Karpas-422 (cell line): Measurements from ENCODE around the gene RBM47. TPM values are rescaled to one million over a fixed set of nuclear protein-coding genes. Genes with fewer than 3 reads are reported as not detected.
"Not testable (repeated sequence)": the region's sequence is repeated elsewhere in the genome, so short reads cannot be mapped to it uniquely, and the experiment has no call there.

Experiments used
- DNase-seq: peaks from one replicate; pipeline ENCODE4 v3.0.0-alpha.2; 2015
- H2AFZ ChIP-seq: fragments of 200-600 bp; sonication (generic); 2 replicates; pipeline ENCODE4 v1.6.1; 2014; ENCODE audit warnings: antibody characterized with exemption, low read length, mixed read lengths
- H3K27ac ChIP-seq: fragments of 200-600 bp; sonication (generic); 2 replicates; pipeline ENCODE4 v1.5.1; 2014; ENCODE audit warnings: mild to moderate bottlenecking, low read length, moderate library complexity
- H3K27me3 ChIP-seq: fragments of 200-600 bp; sonication (generic); 2 replicates; pipeline ENCODE4 v1.6.1; 2014; ENCODE audit warnings: low read length, mixed read lengths
- H3K36me3 ChIP-seq: fragments of 200-600 bp; sonication (generic); 2 replicates; pipeline ENCODE4 v1.6.1; 2014; ENCODE audit warnings: low read length, mixed read lengths; ENCODE audit not compliant: insufficient read depth
- H3K4me1 ChIP-seq: fragments of 200-600 bp; sonication (generic); 2 replicates; pipeline ENCODE4 v1.6.1; 2014; ENCODE audit warnings: mild to moderate bottlenecking, low read length, mixed read lengths
- H3K4me2 ChIP-seq: fragments of 200-600 bp; sonication (generic); 2 replicates; pipeline ENCODE4 v1.6.1; 2014; ENCODE audit warnings: low read length, low read depth, mild to moderate bottlenecking; ENCODE audit not compliant: poor library complexity, severe bottlenecking
- H3K4me3 ChIP-seq: fragments of 200-600 bp; sonication (generic); 2 replicates; pipeline ENCODE4 v1.5.1; 2014; ENCODE audit warnings: mild to moderate bottlenecking, antibody characterized with exemption, low read length, mixed read lengths
- H3K79me2 ChIP-seq: fragments of 200-600 bp; sonication (generic); 2 replicates; pipeline ENCODE4 v1.6.1; 2014; ENCODE audit warnings: mild to moderate bottlenecking, low read length, mixed read lengths
- H3K9ac ChIP-seq: fragments of 200-600 bp; sonication (generic); 2 replicates; pipeline ENCODE4 v1.6.0; 2014; ENCODE audit warnings: low read length
- H3K9me2 ChIP-seq: fragments of 200-600 bp; sonication (generic), shearing (Covaris generic); replicated peaks from 2 replicates; pipeline ENCODE4 v1.6.0; 2014; ENCODE audit warnings: mild to moderate bottlenecking, low read length, moderate library complexity; ENCODE audit not compliant: insufficient read depth
- H3K9me3 ChIP-seq: fragments of 300-700, 200-600 bp; sonication (generic); 2 replicates; pipeline ENCODE4 v1.6.1; 2014; ENCODE audit warnings: low read length, mixed read lengths
- H4K20me1 ChIP-seq: fragments of 200-600 bp; sonication (generic); 2 replicates; pipeline ENCODE4 v1.6.1; 2014; ENCODE audit warnings: mild to moderate bottlenecking, antibody characterized with exemption, low read length, low read depth; ENCODE audit not compliant: insufficient read depth
- total RNA-seq: library from RNA; depleted of rRNA; stranded (reverse); fragments of >200 nt; shearing (Covaris generic); gene quantifications from 2 replicates; pipeline ENCODE4 v1.2.3, GENCODE V29; 2014; ENCODE audit warnings: low replicate concordance

Gene RBM47
- total RNA-seq, 1 experiment from 2014 or later, result not detected

- H3K79me2 ChIP-seq, result no peaks in the 10 kb centered on the region
- H3K4me3 ChIP-seq, result no peak overlapping the region
- H3K27me3 ChIP-seq, result no peaks in the 10 kb centered on the region
These were observed 174.2 kb downstream of the RBM47 start for GRCh38 chr4:40455340-40455902.

DNA sequence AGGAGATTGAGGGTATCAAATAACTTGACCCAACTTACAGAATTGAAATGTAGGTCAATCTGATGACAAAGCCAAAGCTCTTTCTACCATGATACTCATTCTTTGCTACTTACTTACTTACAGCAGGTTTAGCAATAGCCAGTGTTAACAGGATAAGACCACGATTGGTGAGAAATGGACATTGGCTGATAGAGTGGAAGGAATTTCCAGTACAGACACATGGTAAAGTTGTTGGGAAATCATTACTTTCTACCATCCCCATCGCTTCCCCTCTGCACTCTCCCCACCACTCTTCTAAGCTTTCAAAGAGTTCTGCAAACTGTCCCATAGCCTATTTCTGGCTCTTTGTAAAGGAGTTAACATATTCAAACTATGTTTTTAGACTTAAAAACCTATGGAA, 174.8 kb downstream of the RBM47 start:
- no peak for DNase-seq
- H3K27ac ChIP-seq, result no peak overlapping the region
- no peaks in the 10 kb centered on the region for H3K79me2 ChIP-seq
- H3K9me2 ChIP-seq, result no peaks in the 10 kb centered on the region
- no peaks in the 10 kb centered on the region for H4K20me1 ChIP-seq
- H3K4me1 ChIP-seq, result no peaks in the 10 kb centered on the region
- no peak overlapping the region for H3K4me3 ChIP-seq
- H3K9ac ChIP-seq, result no peak overlapping the region
- no peaks in the 10 kb centered on the region for H3K36me3 ChIP-seq
- H3K27me3 ChIP-seq, result no peaks in the 10 kb centered on the region
- no peak overlapping the region for H3K4me2 ChIP-seq
- no peaks in the 10 kb centered on the region for H3K9me3 ChIP-seq
- H2AFZ ChIP-seq, result no peak overlapping the region

More at GRCh38 chr4:40455340-40455902, 174.2 kb downstream of the RBM47 start:
- no peak overlapping the region for H3K4me2 ChIP-seq
- no peaks in the 10 kb centered on the region for H3K4me1 ChIP-seq
- no peak for DNase-seq
- no peak overlapping the region for H3K27ac ChIP-seq
- no peaks in the 10 kb centered on the region for H3K9me2 ChIP-seq
- no peak overlapping the region for H3K9ac ChIP-seq
- H3K36me3 ChIP-seq, result no peaks in the 10 kb centered on the region
- no peaks in the 10 kb centered on the region for H4K20me1 ChIP-seq
- no peak overlapping the region for H2AFZ ChIP-seq
- H3K9me3 ChIP-seq, result no peaks in the 10 kb centered on the region

GRCh38 chr4:40453912-40454311, 175.8 kb downstream of the RBM47 start:
- H3K27ac ChIP-seq, result no peak overlapping the region
- no peak overlapping the region for H3K4me3 ChIP-seq

DNA sequence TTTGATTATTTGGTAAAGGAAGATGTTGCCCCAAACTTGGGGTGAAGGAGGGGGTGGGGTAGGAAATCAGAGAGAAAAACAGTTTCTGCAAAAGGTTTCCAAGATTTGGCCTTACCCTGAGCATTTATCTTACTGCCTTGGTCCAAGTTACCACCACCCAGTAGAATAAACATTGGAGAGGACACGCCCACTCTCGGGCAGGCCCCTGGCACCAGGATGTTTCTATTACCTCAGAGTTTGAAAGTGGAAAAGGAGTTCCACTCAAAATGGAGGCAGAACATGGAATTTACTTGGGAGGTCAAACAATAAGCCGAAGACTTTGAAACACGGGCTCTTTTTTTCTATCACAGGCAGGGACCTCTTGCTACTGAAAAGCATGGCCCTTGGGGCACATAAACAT, 180.8 kb downstream of the RBM47 start:
- H3K79me2 ChIP-seq, result no peaks in the 10 kb centered on the region
- no peak overlapping the region for H3K4me3 ChIP-seq
- H3K36me3 ChIP-seq, result no peaks in the 10 kb centered on the region
- H4K20me1 ChIP-seq, result no peaks in the 10 kb centered on the region
- H3K9me2 ChIP-seq, result no peaks in the 10 kb centered on the region
- no peak overlapping the region for H3K27ac ChIP-seq
- H3K9ac ChIP-seq, result no peak overlapping the region
- no peaks in the 10 kb centered on the region for H3K27me3 ChIP-seq
- DNase-seq, result no peak
- H2AFZ ChIP-seq, result no peak overlapping the region
- no peaks in the 10 kb centered on the region for H3K4me1 ChIP-seq
- H3K4me2 ChIP-seq, result no peak overlapping the region
- H3K9me3 ChIP-seq, result no peaks in the 10 kb centered on the region

More at GRCh38 chr4:40453912-40454311, 175.8 kb downstream of the RBM47 start:
- Histone ChIP-seq H3K4me1 (no peaks in the 10 kb centered on the region), H3K79me2 (no peaks in the 10 kb centered on the region), H4K20me1 (no peaks in the 10 kb centered on the region), H2AFZ (no peak overlapping the region), H3K4me2 (no peak overlapping the region), H3K9me3 (no peaks in the 10 kb centered on the region), H3K27me3 (no peaks in the 10 kb centered on the region), H3K36me3 (no peaks in the 10 kb centered on the region), H3K9me2 (no peaks in the 10 kb centered on the region), H3K9ac (no peak overlapping the region)
- DNase-seq, result no peak

- Histone ChIP-seq H3K4me1 (no peaks in the 10 kb centered on the region), H3K9me3 (no peaks in the 10 kb centered on the region), H3K27me3 (no peaks in the 10 kb centered on the region), H3K27ac (no peak overlapping the region), H3K4me3 (no peak overlapping the region), H2AFZ (no peak overlapping the region), H3K36me3 (no peaks in the 10 kb centered on the region), H3K79me2 (no peaks in the 10 kb centered on the region), H4K20me1 (no peaks in the 10 kb centered on the region), H3K4me2 (no peak overlapping the region), H3K9ac (no peak overlapping the region), H3K9me2 (no peaks in the 10 kb centered on the region)
- DNase-seq, result no peak
These were observed 182.8 kb downstream of the RBM47 start for GRCh38 chr4:40446839-40447238.

DNA sequence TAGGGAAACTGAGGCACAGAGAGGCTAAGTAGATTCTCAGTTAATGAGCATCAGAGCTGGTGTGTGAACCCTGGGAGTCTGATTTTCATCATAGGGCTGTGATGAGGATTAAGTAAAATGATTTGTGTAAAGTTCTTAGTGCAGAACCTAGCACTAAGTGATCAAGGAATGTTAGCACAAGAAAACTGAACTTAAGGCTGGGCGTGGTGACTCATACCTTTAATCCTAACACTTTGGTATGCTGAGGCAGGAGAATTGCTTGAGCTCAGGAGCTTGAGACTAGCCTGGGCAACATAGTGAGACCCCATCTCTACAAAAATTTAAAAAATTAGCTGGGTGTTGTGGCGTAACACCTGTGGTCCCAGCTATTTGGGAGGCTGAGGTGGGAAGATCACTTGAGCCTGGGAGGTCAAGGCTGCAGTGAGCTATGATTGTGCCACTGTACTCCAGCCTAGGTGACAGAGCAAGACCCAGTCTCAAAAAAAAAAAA, 183.4 kb downstream of the RBM47 start:
- not testable (repeated sequence) for H2AFZ ChIP-seq, H3K9me3 ChIP-seq, H3K9me2 ChIP-seq, H3K79me2 ChIP-seq, H4K20me1 ChIP-seq, H3K4me2 ChIP-seq, H3K4me3 ChIP-seq, H3K4me1 ChIP-seq, H3K36me3 ChIP-seq, H3K9ac ChIP-seq, H3K27me3 ChIP-seq, DNase-seq, H3K27ac ChIP-seq

- H3K79me2 ChIP-seq, result no peaks in the 10 kb centered on the region
- H3K27me3 ChIP-seq, result no peaks in the 10 kb centered on the region
- no peaks in the 10 kb centered on the region for H3K9me3 ChIP-seq
These were observed 184.0 kb downstream of the RBM47 start for GRCh38 chr4:40445671-40446070.

DNA sequence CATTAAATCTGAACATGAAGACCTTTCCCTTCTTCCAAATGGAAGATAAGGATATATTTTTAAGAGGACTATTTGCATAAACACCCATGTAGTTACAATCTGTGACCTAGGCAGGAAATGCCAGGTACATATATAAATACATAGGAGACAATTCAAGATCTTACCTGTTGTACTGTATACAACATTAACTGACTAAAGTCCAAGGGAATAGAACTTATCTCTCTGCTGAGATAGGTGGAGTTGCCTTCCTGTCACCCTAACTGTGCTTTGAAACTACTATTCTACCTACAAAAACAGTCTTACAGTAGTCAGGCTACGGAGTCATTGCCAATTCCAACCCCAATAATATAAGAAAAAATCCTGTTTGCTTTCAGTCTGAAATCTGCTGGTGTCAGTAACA, 188.2 kb downstream of the RBM47 start:
- H3K4me1 ChIP-seq, result no peaks in the 10 kb centered on the region
- no peak overlapping the region for H3K9ac ChIP-seq
- no peak overlapping the region for H3K4me2 ChIP-seq
- H3K27ac ChIP-seq, result no peak overlapping the region
- no peaks in the 10 kb centered on the region for H3K27me3 ChIP-seq
- no peaks in the 10 kb centered on the region for H4K20me1 ChIP-seq
- no peak overlapping the region for H2AFZ ChIP-seq
- H3K36me3 ChIP-seq, result no peaks in the 10 kb centered on the region
- H3K4me3 ChIP-seq, result no peak overlapping the region
- no peaks in the 10 kb centered on the region for H3K9me3 ChIP-seq
- no peaks in the 10 kb centered on the region for H3K9me2 ChIP-seq
- no peak for DNase-seq
- H3K79me2 ChIP-seq, result no peaks in the 10 kb centered on the region

More at GRCh38 chr4:40445671-40446070, 184.0 kb downstream of the RBM47 start:
- no peak overlapping the region for H2AFZ ChIP-seq
- H4K20me1 ChIP-seq, result no peaks in the 10 kb centered on the region
- H3K36me3 ChIP-seq, result no peaks in the 10 kb centered on the region
- H3K9ac ChIP-seq, result no peak overlapping the region
- DNase-seq, result no peak
- no peaks in the 10 kb centered on the region for H3K4me1 ChIP-seq
- H3K27ac ChIP-seq, result no peak overlapping the region
- H3K4me2 ChIP-seq, result no peak overlapping the region
- no peak overlapping the region for H3K4me3 ChIP-seq
- no peaks in the 10 kb centered on the region for H3K9me2 ChIP-seq
